ENCODE measurements around the gene COX17.

COX17 gene

GRCh38 chr3:119645813-119646212 lies 31.4 kb downstream of the COX17 start:
- Mint-ChIP-seq H3K36me3 (ENCODE audit: low read depth) (peaks cover 5% of the 10 kb centered on the region), H3K4me1 (peaks cover 54% of the 10 kb centered on the region), H3K27me3 (ENCODE audit: low read depth) (peaks cover 3% of the 10 kb centered on the region), H3K4me3 (no peak overlapping the region), H3K9me3 (no peaks in the 10 kb centered on the region), H3K27ac (peak overlapping the region in 2 of 3 experiments; percentile 26 to 79)
- no peak for TF ChIP-seq CTCF (IDR thresholded peaks at IDR 0.05; ENCODE audit: unreplicated experiment in 3 of 3)

GRCh38 chr3:119644481-119644880 lies 32.7 kb downstream of the COX17 start:
- Mint-ChIP-seq H3K9me3 (no peaks in the 10 kb centered on the region), H3K36me3 (ENCODE audit: low read depth) (peaks cover 5% of the 10 kb centered on the region), H3K27me3 (ENCODE audit: low read depth) (peaks cover 3% of the 10 kb centered on the region), H3K4me3 (no peak overlapping the region), H3K27ac (no peak overlapping the region), H3K4me1 (peaks cover 43% of the 10 kb centered on the region)
- no peak for TF ChIP-seq CTCF (IDR thresholded peaks at IDR 0.05; ENCODE audit: unreplicated experiment in 3 of 3)

DNA sequence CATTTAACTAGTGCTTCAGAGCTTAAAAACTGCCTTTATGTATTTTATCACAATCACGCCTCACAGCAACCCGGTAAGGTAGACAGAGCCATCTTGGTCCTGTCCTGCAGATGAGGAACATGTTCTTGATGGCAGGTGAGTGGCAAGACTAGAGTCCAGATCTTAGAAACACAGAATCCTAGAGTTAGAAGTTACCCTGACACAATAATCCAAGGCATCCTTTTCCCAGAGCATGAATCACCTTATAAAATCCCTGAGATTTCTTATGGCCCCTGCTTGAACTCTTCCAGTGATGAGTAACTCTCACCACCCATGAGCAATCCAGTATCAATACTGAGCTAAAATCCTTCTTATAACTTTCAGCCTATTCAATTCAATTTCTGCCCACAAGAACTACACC lies 33.7 kb downstream of the COX17 start:
- H3K4me3 Mint-ChIP-seq: no peak overlapping the region
- peaks cover 48% of the 10 kb centered on the region for H3K4me1 Mint-ChIP-seq
- peaks cover 5% of the 10 kb centered on the region for H3K36me3 Mint-ChIP-seq (ENCODE audit: low read depth)
- peak overlapping the region; percentile 22 to 62 (median 52) for H3K27ac Mint-ChIP-seq
- peaks cover 3% of the 10 kb centered on the region for H3K27me3 Mint-ChIP-seq (ENCODE audit: low read depth)
- no peaks in the 10 kb centered on the region for H3K9me3 Mint-ChIP-seq
- no peak for TF ChIP-seq CTCF (IDR thresholded peaks at IDR 0.05; ENCODE audit: unreplicated experiment in 3 of 3)

GRCh38 chr3:119642746-119643473 lies 34.3 kb downstream of the COX17 start:
- no peak for TF ChIP-seq CTCF (IDR thresholded peaks at IDR 0.05; ENCODE audit: unreplicated experiment in 3 of 3)
- peaks cover 53% of the 10 kb centered on the region for H3K4me1 Mint-ChIP-seq
- H3K9me3 Mint-ChIP-seq: no peaks in the 10 kb centered on the region
- peak overlapping the region; percentile 22 to 62 (median 52) for H3K27ac Mint-ChIP-seq
- peaks cover 5% of the 10 kb centered on the region for H3K36me3 Mint-ChIP-seq (ENCODE audit: low read depth)
- H3K27me3 Mint-ChIP-seq (ENCODE audit: low read depth): no peaks in the 10 kb centered on the region
- no peak overlapping the region for H3K4me3 Mint-ChIP-seq

DNA sequence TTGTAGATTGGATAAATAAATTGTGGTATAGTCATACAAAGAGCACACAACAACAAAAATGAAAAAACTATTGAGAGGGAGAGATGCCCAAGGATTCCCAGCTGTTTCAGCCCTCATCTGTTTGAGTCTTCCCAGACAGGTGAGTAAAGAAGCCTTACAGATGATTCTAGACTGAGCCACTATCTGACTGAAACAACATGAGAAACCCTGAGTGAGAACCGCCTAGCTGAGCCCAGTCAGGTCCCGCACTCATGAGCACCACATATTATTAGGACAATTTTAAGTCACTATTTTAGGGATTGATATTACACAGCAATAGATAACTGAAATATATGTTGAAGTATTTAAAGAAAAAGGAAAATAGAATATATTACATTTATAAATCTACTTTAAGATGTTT lies 35.8 kb downstream of the COX17 start:
- H3K4me1 Mint-ChIP-seq: peaks cover 45% of the 10 kb centered on the region
- H3K9me3 Mint-ChIP-seq: no peaks in the 10 kb centered on the region
- no peaks in the 10 kb centered on the region for H3K27me3 Mint-ChIP-seq (ENCODE audit: low read depth)
- H3K27ac Mint-ChIP-seq: no peak overlapping the region
- peaks cover 5% of the 10 kb centered on the region for H3K36me3 Mint-ChIP-seq (ENCODE audit: low read depth)
- no peak for TF ChIP-seq CTCF (IDR thresholded peaks at IDR 0.05; ENCODE audit: unreplicated experiment in 3 of 3)
- no peak overlapping the region for H3K4me3 Mint-ChIP-seq

Data from nephron (organoid).